ENCODE data around the gene RAB8A.
"Not testable (repeated sequence)": the region's sequence is repeated elsewhere in the genome, so short reads cannot be mapped to it uniquely, and the experiment has no call there.

The RAB8A gene

DNA sequence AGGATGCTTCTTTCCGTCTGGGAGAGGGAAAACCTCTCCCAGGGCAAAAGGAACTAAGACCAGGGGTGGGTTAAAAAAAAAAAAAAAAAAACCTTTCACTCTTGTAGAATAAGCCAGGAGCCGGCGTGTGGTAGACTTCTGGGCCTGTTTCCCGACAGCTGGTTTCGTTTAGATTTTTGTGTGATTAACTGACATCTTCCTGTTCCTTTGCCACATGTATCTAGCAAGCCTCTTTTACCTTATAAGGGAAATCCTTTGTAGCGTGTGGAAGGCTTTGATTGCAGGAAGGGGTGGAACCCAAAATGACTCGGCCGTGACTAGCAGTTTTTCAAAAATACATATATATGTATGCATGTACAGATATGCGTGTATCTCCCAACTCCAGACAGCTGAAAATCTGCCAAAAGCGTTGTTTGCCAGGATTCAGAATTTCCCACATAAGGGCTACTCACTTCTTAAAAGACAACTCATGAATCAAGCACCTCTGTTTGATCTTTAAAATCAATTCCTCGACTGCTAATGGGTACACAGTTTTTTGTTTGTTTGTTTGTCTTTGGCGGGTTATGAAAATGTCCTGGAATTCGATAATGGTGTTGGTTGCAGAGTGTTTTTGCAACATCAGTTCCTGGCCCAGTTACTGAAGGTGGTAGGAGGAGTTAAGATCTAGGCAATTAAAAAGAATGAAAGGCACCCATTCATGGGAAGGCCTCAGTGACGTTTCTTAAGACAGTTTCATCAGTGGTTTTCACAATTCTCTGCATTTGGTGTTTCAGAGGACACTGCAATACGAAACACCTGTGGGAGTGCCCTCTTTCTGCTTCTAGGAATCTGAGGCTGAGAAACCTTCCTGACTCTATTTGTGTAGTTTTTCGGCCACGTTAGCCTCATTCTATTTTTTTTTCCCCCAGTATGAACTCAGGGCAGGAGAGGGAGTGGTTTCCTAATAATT, 32.7 kb upstream of the RAB8A start:
- peak; percentile 95 for DNase-seq (ENCODE audit: low spot score)

DNA sequence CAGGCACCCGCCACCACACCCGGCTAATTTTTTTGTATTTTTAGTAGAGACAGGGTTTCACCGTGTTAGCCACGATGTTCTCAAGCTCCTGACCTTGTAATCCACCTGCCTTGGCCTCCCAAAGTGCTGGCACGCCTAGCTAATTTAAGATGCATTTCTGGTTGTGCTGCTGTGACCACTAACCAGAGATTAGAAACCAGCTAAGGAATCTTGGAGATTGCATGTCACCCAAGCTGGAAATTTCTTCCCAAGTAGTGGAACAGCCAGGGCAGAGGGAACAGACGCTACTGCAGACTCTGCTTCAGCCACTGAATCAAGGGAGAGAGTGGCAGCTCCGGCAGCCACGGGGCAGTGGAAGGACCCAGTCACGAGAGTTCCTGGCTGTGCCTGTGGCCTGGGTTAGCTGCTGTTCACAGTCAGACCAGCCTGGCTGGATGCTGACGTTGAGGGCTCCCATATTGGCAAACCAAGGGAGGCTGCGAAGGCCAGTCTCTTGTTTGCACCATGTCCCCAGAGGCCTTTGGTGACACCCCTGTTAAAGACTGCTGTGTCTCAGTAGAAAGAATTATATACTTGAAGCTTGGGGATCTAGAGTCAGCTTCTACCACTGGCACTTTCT, 27.5 kb upstream of the RAB8A start:
- DNase-seq (ENCODE audit: low spot score): no peak

DNA sequence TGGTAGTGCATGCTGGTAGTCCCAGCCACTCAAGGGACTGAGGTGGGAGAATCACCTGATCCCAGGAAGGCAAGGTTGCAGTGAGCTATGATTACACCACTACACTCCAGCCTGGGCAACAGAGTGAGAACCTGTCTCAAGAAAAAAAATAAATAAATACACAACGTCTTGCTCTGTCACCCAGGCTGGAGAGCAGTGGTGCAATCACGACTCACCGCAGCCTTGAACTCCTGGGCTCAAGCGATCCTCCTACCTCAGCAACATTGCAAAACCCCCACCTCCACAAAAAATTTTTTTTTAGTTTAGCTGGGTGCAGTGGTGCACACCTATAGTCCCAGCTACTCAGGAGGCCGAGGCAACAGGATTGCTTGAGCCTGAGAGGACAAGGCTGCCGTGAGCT, 26.6 kb upstream of the RAB8A start:
- DNase-seq (ENCODE audit: low spot score): no peak

DNA sequence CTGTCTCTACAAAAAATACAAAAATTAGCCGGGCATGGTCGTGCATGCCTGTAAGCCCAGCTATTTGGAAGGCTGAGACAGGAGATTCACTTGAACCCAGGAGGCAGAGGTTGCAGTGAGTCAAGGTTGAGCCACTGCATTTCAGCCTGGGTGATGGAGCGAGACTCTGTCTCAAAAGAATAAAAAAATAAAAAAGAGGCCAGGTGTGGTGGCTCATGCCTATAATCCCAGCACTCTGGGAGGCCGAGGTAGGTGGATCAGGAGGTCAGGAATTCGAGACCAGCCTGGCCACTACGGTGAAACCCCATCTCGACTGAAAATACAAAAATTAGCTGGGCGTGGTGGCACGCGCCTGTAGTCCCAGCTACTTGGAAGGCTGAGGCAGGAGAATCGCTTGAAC, 24.3 kb upstream of the RAB8A start:
- DNase-seq (ENCODE audit: low spot score): not testable (repeated sequence)

DNA sequence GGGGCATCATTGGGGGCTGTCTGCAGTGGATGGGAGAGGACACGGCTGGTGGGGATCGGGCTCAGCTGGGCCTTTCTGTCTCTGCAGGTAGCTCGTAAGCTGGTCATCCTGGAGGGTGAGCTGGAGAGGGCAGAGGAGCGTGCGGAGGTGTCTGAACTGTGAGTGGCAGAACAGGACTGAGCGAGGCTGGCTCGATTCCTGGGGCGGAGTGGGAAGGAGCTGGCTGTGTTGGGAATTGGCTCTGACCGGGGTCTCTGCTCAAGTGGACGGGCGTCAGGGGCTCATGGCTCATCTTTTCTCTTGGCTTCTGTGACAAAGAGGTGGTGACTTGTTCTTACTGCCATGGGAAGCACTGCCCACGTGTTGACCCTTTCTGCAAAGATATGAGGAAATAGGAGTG, 23.7 kb upstream of the RAB8A start:
- no peak for DNase-seq (ENCODE audit: low spot score)

DNA sequence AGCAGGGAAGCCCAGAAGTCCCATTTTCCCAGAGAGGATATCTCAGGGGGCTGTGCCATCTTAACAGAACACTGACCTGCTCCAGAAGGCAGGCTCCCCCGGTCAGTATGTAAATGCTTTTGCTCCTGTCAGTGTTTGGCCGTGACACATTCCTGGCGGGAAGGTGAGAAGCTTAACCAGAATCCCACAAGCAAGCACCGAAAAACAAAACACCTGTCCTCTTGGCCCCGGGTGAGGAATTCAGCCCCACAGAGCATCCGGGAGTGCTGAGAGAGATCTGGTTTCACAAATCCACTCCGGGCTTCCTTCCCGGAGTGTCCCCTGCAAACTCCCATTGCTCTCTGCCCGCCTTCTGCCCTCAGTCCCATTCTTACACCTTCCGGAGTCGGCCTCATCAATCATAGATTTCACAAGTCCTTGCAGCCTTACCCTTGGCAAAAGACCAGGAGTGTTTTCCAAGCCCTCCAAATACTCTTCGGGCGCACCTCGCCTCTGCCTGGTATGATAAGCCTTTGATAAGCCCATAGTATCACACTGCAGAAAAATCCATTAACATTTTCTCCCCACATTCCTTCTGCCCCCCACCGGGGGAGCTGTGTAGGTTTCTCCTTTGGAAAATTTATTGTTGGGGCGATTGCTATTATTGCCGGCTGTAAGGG, 23.2 kb upstream of the RAB8A start:
- DNase-seq (ENCODE audit: low spot score): peak; percentile 83

DNA sequence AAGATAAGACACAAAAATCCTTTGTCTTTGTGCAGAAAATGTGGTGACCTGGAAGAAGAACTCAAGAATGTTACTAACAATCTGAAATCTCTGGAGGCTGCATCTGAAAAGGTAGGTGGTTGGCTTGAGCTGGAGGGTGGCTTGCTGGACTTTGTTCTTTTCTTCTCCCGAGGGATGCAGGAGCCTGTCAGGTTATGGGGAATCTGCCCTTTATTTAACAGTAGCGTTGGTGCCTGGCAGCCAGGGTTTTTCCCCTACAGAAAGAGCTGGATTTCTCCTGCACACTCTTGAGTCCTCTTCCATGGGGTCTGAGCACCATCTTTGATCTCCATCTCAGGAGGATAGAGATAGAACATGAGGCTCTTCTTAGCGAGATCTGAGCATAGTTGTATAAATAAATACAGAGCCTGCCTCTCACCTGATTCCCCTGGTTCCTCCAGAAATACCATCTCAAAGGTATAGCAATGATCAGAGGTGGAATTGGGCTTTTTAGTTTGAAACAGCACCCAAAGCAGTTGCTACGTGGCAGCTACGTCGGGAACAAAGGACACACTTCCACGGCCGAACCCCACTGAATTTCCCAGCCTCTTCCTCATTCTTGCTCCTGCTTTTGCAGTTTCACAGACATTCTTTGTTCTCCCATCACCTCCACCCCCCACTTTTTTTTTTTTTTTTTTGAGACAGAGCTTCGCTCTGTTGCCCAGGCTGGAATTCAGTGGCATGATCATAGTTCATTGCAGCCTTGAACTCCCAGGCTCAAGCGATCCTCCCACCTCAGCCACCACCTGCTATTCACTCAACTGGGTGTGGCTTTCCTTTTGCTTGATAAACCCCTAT, 22.5 kb upstream of the RAB8A start:
- peak; percentile 53 for DNase-seq (ENCODE audit: low spot score)

DNA sequence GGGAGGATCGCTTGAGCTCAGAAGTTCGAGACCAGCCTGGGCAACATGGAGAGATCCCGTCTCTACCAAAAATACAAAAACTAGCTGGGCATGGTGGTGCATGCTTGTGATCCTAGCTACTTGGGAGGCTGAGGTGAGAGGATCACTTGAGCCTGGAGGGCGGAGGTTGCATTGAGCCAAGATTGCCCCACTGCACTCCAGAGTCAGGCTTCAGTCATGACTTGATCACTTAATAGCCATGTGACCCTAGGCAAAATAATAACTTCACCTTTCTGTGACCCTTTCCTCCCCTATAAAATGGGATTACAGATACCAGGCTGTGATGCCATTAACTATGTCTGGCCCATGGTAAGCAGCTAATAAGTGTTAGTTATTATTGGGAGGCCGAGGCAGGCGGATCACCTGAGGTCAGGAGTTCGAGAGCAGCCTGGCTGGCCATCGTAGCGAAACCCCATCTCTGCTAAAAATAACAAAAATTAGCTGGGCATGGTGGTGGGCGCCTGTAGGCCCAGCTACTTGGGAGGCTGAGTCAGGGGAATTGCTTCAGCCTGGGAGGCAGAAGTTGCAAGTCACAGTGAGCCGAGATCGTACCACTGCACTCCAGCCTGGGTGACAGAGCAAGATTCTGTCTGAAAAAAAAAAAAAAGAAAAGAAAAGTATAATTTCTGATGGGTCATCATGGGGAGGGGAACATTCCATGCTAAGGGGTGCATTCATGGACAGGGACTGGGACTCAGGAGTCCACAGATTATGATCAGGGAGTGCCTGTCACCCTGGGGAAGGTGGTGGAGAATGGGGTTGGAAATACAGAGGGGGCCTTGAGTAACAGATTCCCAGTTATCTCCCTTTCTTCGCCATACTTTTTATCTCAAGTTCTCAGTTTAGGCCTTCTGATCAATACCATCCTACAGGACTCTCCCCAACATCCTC, 19.9 kb upstream of the RAB8A start:
- DNase-seq (ENCODE audit: low spot score): no peak

DNA sequence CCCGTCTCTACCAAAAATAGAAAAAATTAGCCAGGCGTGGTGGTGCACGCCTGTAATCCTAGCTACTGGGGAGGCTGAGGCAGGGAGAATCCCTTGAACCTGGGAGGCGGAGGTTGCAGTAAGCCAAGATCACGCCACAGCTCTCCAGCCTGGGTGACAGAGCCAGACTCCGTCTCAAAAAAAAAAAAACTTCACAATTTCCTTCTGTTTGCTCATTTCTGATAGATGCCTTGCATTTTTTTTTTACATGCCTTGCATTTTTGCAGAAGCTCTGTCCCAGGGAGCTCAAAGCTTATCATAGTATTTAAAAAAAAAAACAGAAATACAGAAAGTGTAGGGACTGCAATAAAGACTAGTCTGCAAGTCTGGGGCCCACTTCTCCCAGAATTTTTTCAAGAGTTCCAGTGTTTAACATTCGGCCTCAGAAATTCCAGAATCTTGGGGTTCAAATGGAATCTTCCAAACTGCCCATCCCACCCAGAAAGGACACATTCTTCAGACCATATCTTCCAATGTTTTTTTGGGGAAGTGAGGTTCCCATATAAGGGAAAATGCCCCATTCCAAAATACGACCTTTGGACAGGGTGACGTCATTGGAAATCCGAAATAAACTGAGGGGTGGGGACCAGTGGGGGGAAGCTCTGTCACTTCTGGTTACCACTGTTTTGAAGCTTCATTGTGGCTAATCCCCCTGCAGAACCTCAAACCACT, 17.2 kb upstream of the RAB8A start:
- no peak for DNase-seq (ENCODE audit: low spot score)

DNA sequence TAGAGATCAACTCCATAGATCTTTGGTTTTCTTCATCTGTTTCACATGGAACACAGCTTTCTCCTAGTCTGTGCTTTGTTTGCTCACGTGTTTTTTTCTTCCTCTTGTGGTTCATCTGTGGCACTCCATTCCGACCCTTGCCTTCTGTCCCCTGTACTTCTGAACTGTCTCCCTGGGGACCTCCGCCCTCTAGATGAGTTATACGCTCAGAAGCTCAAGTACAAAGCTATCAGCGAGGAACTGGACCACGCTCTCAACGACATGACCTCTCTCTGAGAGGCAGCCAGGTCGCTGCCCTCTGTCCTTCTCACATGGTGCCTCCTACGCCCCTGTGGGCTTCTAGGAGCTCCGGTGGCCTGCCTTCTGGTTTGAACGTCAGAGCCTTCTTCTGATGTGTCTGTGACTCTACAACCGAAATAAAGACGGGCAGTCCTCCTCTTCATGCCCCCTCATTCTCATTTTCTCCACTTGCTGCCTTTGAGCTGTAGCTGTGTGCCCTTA, 16.6 kb upstream of the RAB8A start:
- DNase-seq (ENCODE audit: low spot score): no peak

DNA sequence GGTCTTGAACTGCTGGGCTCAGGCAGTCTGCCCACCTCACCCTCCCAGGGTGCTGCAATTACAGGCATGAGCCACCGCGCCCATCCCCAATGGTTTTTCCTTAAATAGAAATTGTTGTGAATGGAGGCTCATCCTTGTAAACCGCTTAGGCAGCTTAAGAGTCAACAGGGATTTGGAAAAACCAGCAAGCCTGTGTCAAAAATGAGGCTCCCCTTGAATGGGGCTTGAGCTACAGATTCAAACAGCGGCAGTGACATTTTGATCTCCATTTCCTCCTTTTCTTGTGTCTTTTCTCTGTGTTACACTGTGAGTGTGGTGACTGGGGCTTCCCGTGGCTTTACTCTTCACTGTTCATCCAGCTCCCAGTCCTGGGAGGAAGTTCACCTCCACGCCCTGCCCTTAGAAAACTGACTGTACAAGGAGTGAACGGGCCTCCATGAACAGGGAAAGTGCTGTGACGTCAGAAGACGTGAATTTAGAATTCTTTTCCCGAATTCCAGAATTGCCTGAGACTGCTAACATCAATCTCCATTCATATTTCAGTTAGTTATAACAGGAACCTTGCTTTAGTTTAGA, 15.3 kb upstream of the RAB8A start:
- no peak for DNase-seq (ENCODE audit: low spot score)

DNA sequence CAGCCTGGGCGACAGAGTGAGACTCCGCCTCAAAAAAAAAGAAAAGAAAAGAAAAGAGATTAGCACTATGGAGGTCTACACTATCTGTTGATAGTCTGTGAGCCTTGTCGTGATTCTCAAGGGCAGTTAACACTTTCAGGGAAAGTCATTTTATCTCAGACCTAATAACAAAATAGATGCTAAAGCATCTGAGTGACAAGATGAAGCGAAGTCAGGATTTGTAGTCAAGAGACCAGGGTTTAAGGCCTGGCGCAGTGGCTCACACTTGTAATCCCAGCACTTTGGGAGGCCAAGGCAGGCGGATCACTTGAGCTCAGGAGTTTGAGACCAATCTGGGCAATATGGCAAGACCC, 13.3 kb upstream of the RAB8A start:
- DNase-seq (ENCODE audit: low spot score): no peak

DNA sequence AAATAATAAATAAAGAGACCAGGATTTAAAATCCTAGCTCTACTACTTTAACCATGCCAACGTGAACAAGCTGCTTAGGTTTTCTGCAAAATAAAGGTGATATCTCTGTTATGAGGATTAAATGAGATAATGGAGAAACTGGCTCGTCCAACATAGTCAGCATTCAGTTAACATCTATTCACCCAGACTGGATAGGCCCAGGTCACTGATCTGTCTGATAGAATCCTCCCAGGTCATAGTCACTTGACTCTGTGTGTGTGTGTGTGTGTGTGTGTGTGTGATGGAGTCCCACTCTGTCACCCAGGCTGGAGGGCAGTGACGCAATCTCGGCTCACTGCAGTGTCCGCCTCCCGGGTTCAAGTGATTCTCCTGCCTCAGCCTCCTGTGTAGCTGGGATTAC, 12.9 kb upstream of the RAB8A start:
- no peak for DNase-seq (ENCODE audit: low spot score)

DNA sequence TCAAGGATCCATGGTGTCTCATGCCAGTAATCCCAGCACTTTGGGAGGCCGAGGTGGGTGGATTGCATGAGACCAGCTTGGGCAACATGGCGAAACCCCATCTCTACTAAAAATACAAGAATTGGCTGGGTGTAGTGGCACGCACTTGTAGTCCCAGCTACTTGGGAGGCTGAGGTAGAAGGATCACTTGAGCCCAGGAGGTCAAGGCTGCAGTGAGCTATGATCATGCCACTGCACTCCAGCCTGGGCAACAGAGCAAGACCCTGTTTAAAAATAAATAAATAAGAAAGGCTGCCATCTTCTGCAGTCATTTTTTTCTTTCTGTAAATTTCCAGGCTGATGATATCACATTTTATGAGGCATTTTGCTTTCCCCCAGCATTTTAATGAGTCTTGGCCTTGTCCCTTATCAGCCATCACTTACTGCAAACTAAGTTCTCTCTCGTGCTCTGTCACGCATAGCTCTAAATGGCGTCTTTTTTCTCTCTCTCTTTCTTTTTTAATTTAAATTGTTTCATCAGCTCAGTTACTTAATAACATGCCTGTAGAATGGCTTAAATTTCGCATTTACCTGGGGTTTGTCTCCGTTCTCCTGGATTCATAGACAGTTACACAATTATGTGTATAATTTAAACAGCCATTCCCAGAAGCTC, 12.2 kb upstream of the RAB8A start:
- not testable (repeated sequence) for DNase-seq (ENCODE audit: low spot score)

DNA sequence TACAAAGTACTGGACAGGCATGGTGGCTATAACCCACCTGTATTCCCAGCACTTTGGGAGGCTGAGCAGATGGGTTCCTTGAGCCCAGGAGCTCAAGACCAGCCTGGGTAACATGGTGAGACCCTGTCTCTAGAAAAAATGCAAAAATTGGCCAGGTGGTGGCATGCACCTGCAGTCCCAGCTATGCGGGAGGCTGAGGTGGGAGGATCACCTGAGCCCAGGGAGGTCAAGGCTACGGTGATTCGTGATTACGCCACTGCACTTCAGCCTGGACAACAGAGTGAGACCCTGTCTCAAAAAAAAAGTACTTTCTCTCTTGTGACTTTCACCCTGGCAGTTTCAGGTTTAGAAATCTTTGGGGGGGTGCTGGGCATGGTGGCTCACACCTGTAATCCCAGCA, 11.2 kb upstream of the RAB8A start:
- DNase-seq (ENCODE audit: low spot score): no peak

DNA sequence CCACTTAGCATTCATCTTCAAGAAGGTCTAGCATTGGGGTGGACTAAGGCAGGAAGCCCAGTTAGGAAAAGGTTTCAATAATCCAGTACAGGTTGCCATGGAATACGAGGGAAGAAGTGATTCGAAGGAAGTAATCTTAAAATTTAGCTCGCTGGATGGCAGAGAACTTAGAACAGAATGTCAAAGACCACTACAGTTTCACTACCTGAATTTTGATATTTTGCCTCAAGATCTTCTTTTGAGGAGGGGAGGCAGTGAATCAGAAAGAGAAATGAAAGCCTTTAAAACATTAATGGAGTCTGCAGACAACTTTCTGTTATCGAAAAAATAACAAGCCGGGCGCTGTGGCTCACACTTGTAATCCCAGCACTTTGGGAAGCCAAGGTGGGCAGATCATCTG, 7.0 kb upstream of the RAB8A start:
- DNase-seq (ENCODE audit: low spot score): no peak

DNA sequence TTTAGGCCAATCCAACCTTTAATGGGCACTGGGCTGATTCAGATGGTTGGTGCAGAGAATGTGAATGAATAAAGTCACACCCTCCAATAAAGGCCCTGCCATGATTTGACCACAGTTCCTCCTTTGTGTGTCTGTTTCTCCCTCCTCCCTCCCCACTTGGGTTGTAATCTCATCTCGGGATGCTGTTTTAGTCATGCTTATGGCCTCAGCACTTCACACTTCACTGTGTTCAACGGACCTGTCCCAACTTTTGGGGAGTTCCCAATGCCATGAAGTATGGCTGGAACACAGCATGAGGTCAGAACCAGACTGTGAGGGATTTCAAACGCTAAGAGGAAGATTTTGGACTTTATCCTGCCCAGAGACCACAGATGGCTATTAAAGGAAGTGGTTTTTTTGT, 5.6 kb upstream of the RAB8A start:
- peak; percentile 74 for DNase-seq (ENCODE audit: low spot score)

DNA sequence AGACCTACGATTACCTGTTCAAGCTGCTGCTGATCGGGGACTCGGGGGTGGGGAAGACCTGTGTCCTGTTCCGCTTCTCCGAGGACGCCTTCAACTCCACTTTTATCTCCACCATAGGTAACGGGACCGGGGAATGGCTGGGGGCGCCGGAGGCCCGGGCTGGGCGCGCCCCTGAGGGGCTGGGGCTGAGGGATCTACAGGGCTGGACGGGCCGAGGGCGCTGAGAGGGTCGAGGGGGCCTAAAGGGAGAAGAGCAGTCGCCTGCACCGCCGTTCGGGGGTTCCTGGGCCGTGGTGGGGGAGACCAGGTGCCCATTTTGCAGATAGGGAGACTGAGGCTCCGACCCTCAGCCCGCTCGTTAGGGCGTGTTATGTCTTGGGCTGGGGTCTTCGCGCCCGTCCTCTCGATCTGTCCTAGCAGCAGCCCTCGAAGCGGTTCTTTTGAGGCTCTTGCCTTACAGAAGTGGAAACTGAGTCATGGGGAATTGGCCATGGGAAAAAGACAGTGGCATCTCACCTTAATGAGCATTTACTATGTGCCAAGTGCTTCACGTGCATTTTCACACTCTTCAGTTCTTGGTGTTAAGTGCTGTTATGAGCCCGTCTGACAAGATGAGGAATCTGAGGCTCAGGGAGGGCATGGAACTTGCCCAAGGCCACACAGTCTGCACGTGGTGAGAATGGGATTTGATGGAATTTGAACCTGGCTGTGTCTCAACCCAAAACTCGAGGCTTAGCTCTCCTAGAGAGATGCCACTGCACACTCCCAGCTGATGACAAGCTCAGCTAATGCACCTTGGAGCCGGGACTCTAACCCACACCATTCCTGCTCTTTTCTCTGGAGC, 442 bp downstream of the RAB8A start:
- no peak for DNase-seq (ENCODE audit: low spot score)

Data from SW480 (cell line).